Astrocyte (in vitro differentiated cells and primary cell): Measurements from ENCODE around the gene KIF23. TPM values are rescaled to one million over a fixed set of nuclear protein-coding genes. Genes with fewer than 3 reads are reported as not detected.

ENCODE experiments used
- DNase-seq: peaks from one replicate; pipeline ENCODE4 v3.0.0-alpha.2; 2010; ENCODE audit warnings: low read depth
- FAIRE-seq: peaks from 2 replicates; lab custom pipeline; 2011; peaks lifted over from hg19 to GRCh38; lab: Jason Lieb, UNC
- H2AFZ ChIP-seq: 2 replicates; pipeline ENCODE4 v1.6.0; 2012; ENCODE audit warnings: low read depth, low read length, inconsistent platforms
- H3K27ac ChIP-seq: 2 replicates; pipeline ENCODE4 v1.5.1; 2011; ENCODE audit warnings: low read depth, low read length, inconsistent platforms
- H3K27me3 ChIP-seq: 2 replicates; pipeline ENCODE4 v1.6.0; 2011; ENCODE audit warnings: low read length, inconsistent platforms; ENCODE audit not compliant: insufficient read depth
- H3K36me3 ChIP-seq: 2 replicates; pipeline ENCODE4 v1.5.1; 2011; ENCODE audit warnings: low read length, inconsistent platforms; ENCODE audit not compliant: insufficient read depth
- H3K4me1 ChIP-seq: 2 replicates; pipeline ENCODE4 v1.5.1; 2011; ENCODE audit warnings: low read length, inconsistent platforms; ENCODE audit not compliant: insufficient read depth
- H3K4me2 ChIP-seq: 2 replicates; pipeline ENCODE4 v1.6.0; 2012; ENCODE audit warnings: low read length, inconsistent platforms
- H3K4me3 ChIP-seq: 2 replicates; pipeline ENCODE4 v1.5.1; 2011; ENCODE audit warnings: low read depth, mild to moderate bottlenecking, low read length, inconsistent platforms; ENCODE audit not compliant: insufficient read depth
- H3K79me2 ChIP-seq: 2 replicates; pipeline ENCODE4 v1.6.0; 2012; ENCODE audit warnings: mild to moderate bottlenecking, low read length, inconsistent platforms; ENCODE audit not compliant: insufficient read depth
- H3K9ac ChIP-seq: 2 replicates; pipeline ENCODE4 v1.6.0; 2012; ENCODE audit warnings: mild to moderate bottlenecking, low read length, inconsistent platforms
- H3K9me3 ChIP-seq: 2 replicates; pipeline ENCODE4 v1.5.1; 2012; ENCODE audit warnings: low read depth, mild to moderate bottlenecking, low read length, inconsistent platforms; ENCODE audit not compliant: insufficient read depth
- H4K20me1 ChIP-seq: 2 replicates; pipeline ENCODE4 v1.6.0; 2012; ENCODE audit warnings: low read length, inconsistent platforms; ENCODE audit not compliant: insufficient read depth
- H3K27ac Mint-ChIP-seq: one replicate; pipeline ENCODE4 v1.8.0; 2021; ENCODE audit warnings: mild to moderate bottlenecking, mixed read lengths; ENCODE audit not compliant: unreplicated experiment
- H3K27me3 Mint-ChIP-seq: one replicate; pipeline ENCODE4 v1.8.0; 2021; ENCODE audit warnings: low read depth, mixed read lengths; ENCODE audit not compliant: unreplicated experiment
- H3K36me3 Mint-ChIP-seq: one replicate; pipeline ENCODE4 v1.8.0; 2021; ENCODE audit warnings: low read depth, mixed read lengths; ENCODE audit not compliant: unreplicated experiment
- H3K4me1 Mint-ChIP-seq: one replicate; pipeline ENCODE4 v1.8.0; 2021; ENCODE audit warnings: low read depth, mixed read lengths; ENCODE audit not compliant: unreplicated experiment
- H3K4me3 Mint-ChIP-seq: one replicate; pipeline ENCODE4 v1.8.0; 2021; ENCODE audit warnings: mild to moderate bottlenecking, moderate library complexity, mixed read lengths; ENCODE audit not compliant: unreplicated experiment
- H3K9me3 Mint-ChIP-seq: one replicate; pipeline ENCODE4 v1.8.0; 2021; ENCODE audit warnings: mild to moderate bottlenecking, mixed read lengths; ENCODE audit not compliant: unreplicated experiment
- CTCF ChIP-seq: IDR thresholded peaks from 2 replicates; pipeline ENCODE4 v1.5.1; 2011; ENCODE audit warnings: low read depth, mild to moderate bottlenecking, inconsistent platforms, low read length, moderate library complexity; ENCODE audit not compliant: insufficient read depth
- EZH2 ChIP-seq: IDR thresholded peaks from 2 replicates; pipeline ENCODE4 v1.6.1; 2012; ENCODE audit warnings: mild to moderate bottlenecking, low read length, inconsistent platforms; ENCODE audit not compliant: insufficient read depth
- total RNA-seq: library from RNA; stranded (reverse); gene quantifications from 2 replicates; pipeline ENCODE4 v1.2.1, GENCODE V29; 2021

The KIF23 gene
- total RNA-seq, 1 donor from 2014 or later = 11.8 TPM

DNA sequence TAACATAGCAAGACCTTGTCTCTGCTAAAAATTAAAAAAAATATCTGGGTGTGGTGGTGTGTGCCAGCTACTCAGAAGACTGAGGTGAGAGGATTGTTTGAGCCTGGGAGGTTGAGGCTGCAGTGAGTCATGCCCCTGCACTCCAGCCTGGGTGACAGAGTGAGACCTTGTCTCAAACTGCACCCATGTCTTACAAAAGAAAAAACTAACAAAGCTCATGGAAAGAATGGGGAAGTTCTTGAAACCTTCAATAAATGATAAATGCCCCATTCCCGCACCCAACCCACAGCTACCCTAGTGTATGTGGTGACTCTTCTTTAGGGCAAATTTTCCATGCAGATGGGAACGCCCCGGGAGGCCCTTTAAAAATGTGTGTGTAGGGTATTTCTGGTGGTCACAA is 66.8 kb downstream of the KIF23 start:
- Mint-ChIP-seq H3K27me3 (peaks cover 55% of the 10 kb centered on the region), H3K36me3 (peaks cover 8% of the 10 kb centered on the region), H3K4me1 (no peaks in the 10 kb centered on the region), H3K4me3 (no peak overlapping the region), H3K9me3 (peaks cover 7% of the 10 kb centered on the region), H3K27ac (no peak overlapping the region)
- no peaks in the 10 kb centered on the region for H3K4me1 ChIP-seq
- TF ChIP-seq CTCF (no peak), EZH2 (no peak)
- H3K4me3 ChIP-seq = no peak overlapping the region
- DNase-seq = no peak
- no peak overlapping the region for H3K9ac ChIP-seq
- H3K27me3 ChIP-seq = no peaks in the 10 kb centered on the region
- H3K79me2 ChIP-seq = no peaks in the 10 kb centered on the region
- H4K20me1 ChIP-seq = no peaks in the 10 kb centered on the region
- no peak overlapping the region for H3K4me2 ChIP-seq
- no peak for FAIRE-seq
- no peaks in the 10 kb centered on the region for H3K9me3 ChIP-seq
- no peak overlapping the region for H2AFZ ChIP-seq
- no peak overlapping the region for H3K27ac ChIP-seq
- no peaks in the 10 kb centered on the region for H3K36me3 ChIP-seq

DNA sequence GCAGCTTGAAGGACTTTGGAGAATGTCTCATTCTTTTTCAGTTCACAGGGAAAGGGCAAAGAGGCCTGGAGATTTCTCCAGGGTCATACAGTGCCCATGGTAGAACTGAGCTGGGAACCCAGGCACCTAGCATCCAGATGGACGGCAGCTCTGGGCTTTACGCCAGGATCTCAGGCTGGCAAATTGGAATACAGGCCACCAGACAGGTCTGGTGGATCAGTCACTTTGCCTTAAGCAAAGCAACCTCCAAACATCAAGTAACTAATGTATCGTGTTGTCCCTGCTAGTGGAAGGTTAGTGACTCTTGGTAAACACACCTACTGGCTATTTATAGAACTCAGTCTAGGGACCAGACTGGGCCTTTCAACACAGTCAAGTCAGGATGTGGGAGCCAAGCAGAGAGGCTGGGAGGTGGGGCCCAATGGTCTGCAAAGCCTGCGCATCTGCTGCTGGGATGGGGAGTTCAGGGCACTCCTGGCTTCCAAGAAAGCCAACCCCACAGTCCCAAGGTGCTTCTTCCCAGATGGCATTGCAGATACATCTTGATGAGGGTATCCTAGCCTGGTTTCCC is 68.6 kb downstream of the KIF23 start:
- H3K4me1 ChIP-seq = no peaks in the 10 kb centered on the region
- Mint-ChIP-seq H3K36me3 (peaks cover 8% of the 10 kb centered on the region), H3K9me3 (peaks cover 7% of the 10 kb centered on the region), H3K27ac (no peak overlapping the region), H3K4me3 (no peak overlapping the region), H3K27me3 (peaks cover 50% of the 10 kb centered on the region), H3K4me1 (peaks cover 2% of the 10 kb centered on the region)
- H3K27ac ChIP-seq = no peak overlapping the region
- no peaks in the 10 kb centered on the region for H4K20me1 ChIP-seq
- H2AFZ ChIP-seq = no peak overlapping the region
- H3K9ac ChIP-seq = no peak overlapping the region
- DNase-seq (no peak), FAIRE-seq (no peak)
- H3K36me3 ChIP-seq = no peaks in the 10 kb centered on the region
- TF ChIP-seq CTCF (no peak), EZH2 (no peak)
- H3K79me2 ChIP-seq = no peaks in the 10 kb centered on the region
- no peak overlapping the region for H3K4me2 ChIP-seq
- H3K9me3 ChIP-seq = no peaks in the 10 kb centered on the region
- no peaks in the 10 kb centered on the region for H3K27me3 ChIP-seq
- no peak overlapping the region for H3K4me3 ChIP-seq

DNA sequence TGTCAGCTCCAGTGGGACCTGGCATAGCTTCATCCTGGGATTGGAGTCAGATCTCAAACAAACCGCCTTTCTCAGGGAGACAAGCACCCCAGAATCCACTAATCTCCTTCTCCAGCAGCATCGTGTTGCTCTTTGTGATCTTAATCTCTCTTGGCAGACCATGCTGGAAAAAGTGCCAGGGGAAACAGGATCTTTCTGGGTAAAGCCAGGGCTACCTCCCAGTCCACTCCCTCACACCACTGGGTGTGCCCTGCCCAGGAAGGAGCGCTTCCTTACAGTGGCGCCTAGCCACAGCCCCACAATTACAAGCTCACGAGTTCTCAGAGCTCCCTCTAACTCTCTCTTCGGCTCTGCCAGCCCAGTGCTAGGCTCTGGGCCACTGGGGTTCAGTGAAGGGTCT is 70.7 kb downstream of the KIF23 start:
- H3K27me3 Mint-ChIP-seq = peaks cover 41% of the 10 kb centered on the region
- no peaks in the 10 kb centered on the region for H3K9me3 ChIP-seq
- H3K79me2 ChIP-seq = no peaks in the 10 kb centered on the region
- no peak overlapping the region for H3K4me3 ChIP-seq
- no peaks in the 10 kb centered on the region for H3K27me3 ChIP-seq
- peaks cover 10% of the 10 kb centered on the region for H3K9me3 Mint-ChIP-seq
- no peak for TF ChIP-seq EZH2
- TF ChIP-seq CTCF = no peak
- H3K27ac Mint-ChIP-seq = no peak overlapping the region
- no peaks in the 10 kb centered on the region for H3K36me3 ChIP-seq
- H3K4me1 Mint-ChIP-seq = peaks cover 2% of the 10 kb centered on the region
- H3K9ac ChIP-seq = no peak overlapping the region
- no peak for DNase-seq
- H3K4me2 ChIP-seq = no peak overlapping the region
- H4K20me1 ChIP-seq = no peaks in the 10 kb centered on the region
- peaks cover 6% of the 10 kb centered on the region for H3K36me3 Mint-ChIP-seq
- no peak overlapping the region for H3K27ac ChIP-seq
- H3K4me3 Mint-ChIP-seq = no peak overlapping the region
- H3K4me1 ChIP-seq = no peaks in the 10 kb centered on the region
- no peak for FAIRE-seq
- no peak overlapping the region for H2AFZ ChIP-seq
